Ovary (tissue), 3 donors: Measurements from ENCODE around the gene BIRC7.

Source experiments
- CTCF ChIP-seq, 3 donors: fragments of 450-650 bp in 2 of 3; fragments of 200-600 bp in 1 of 3; IDR thresholded peaks; one replicate each; pipeline versions ENCODE4 v1.5.1 to v1.8.0; 2016 to 2022; ENCODE audit warnings: antibody characterized with exemption in 3 of 3, mild to moderate bottlenecking in 1 of 3
- EP300 ChIP-seq: sonication (generic); formaldehyde crosslinking; IDR thresholded peaks from one replicate; pipeline ENCODE4 v1.6.1; 2017; ENCODE audit warnings: antibody characterized with exemption
- POLR2A ChIP-seq: fragments of 450-650 bp; IDR thresholded peaks from one replicate; pipeline ENCODE4 v1.6.1; 2017; ENCODE audit warnings: antibody characterized with exemption, mild to moderate bottlenecking, moderate library complexity
- donor health status: DM: no; HTN: no; CAD: no.

GRCh38 chr20:63278661-63279060, 43.0 kb downstream of the BIRC7 start:
- TF ChIP-seq CTCF (IDR thresholded peaks at IDR 0.05) (no peak), POLR2A (no peak), EP300 (no peak)
